HG03354 (cell line): ENCODE measurements around the gene GPC5.

ENCODE experiments used
- ATAC-seq: cut with Tn5 transposase; IDR thresholded peaks from one replicate; pipeline ENCODE4 v1.9.1; 2021; ENCODE audit warnings: mild to moderate bottlenecking; ENCODE audit not compliant: unreplicated experiment, poor library complexity, severe bottlenecking

GPC5 gene

DNA sequence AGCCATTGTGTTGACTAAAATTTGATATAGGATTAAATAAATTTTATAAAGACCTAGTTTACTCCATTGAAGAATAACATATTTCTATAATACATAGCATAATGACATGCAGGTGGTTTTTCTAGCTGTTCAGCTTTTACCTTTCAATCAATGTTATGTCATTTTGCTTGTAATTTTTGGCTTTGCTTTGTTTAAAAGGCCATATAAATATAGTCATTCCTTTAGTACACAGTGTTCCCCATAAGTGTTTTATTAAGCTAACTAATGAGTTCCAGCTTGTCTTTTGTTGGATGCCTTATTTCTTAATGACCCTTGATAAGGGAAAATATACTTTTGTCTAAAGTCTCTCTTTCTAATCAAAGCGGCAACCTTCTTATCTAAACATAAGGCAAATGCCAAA is 921.9 kb downstream of the GPC5 start:
- no peak for ATAC-seq

DNA sequence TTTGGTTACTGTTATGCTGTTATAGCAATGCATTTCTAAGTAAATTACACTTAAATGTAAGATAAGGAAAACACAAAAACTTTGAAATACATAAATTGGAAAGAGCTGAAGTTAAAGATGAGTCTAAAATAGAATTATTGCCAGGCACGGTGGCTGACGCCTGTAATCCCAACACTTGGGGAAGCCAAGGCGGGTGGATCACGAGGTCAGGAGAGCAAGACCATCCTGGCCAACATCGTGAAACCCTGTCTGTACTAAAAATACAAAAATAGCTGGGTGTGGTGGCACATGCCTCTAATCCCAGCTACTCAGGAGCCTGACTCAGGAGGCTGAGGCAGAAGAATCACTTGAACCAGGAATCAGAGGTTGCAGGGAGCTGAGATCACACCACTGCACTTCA is 922.8 kb downstream of the GPC5 start:
- ATAC-seq = no peak

DNA sequence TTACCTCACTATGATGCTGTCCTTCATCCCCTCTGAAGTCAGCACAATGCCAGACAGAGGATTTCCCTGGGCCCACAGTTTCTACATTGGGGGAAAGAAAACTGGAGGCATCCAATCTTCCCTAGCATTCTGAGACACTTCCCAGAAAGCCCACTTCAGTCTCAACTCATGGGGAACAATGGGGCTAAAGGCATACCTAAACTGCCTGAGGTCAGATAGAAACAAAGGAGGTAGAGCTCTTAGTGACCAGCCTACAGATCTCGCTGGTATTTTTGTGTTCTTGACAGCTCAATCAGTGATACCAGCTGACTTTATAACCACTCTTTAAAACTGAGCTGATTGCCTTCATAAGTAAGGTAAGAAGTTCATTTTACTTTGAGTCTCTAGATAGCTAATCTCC is 947.2 kb downstream of the GPC5 start:
- ATAC-seq = no peak

DNA sequence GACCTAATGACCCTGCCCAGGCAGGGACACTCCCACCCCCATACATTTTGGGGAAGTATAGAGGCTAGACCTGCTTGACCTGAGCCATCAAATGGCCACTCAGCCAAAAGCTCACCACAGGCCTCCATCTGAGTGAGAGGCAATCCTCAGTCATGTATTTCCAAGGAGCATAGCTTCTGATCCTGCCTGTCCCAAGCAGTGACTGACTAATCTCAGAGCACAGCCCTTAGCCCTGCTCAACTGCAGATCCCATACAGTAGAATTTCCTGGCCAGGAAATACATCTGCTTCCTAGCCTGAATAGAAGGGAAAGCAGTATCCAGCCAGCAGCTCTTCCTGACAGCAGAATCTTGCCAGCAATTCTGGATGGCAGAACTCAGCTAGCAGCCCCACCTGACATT is 947.6 kb downstream of the GPC5 start:
- ATAC-seq = no peak

DNA sequence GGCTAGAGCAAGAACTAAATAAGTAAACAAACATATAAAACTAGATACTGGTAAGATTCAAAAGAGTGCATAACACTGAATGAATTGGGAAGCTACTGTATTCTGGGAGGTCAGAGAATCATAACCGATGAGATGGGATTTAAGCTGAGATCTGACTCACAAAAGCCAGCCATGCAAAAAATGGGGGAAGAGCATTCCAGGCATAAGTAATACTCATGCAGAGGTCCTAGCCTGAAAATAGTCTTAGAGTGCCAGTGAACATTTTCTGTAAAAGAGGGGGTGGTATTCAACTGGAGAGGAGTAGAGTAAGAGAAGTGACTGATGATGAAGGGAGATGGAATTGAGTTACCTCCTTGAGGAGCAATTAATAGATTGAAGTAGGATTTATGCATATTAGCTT is 956.2 kb downstream of the GPC5 start:
- no peak for ATAC-seq

GRCh38 chr13:92355213-92355612 is 956.8 kb downstream of the GPC5 start:
- ATAC-seq = no peak

GRCh38 chr13:92362717-92363116 is 964.3 kb downstream of the GPC5 start:
- ATAC-seq = no peak

GRCh38 chr13:92365904-92366303 is 967.5 kb downstream of the GPC5 start:
- ATAC-seq = no peak

DNA sequence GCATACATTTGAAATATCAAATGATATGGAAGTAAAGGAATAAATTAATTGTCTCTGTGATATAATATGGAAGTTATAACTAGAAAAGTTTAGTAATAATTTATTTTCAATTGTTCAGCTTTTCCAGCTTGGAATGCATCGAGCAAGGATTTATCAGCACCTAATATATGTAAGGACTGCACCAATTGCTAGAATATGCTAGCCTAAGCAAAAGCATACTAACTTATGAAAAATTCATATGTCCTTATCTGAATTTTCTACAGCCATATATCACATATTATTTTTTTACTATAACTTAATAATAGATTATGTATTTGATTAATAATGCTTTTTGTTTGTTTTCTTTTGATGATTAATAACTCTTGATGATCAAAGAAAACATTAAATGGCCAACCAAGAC is 979.0 kb downstream of the GPC5 start:
- no peak for ATAC-seq

DNA sequence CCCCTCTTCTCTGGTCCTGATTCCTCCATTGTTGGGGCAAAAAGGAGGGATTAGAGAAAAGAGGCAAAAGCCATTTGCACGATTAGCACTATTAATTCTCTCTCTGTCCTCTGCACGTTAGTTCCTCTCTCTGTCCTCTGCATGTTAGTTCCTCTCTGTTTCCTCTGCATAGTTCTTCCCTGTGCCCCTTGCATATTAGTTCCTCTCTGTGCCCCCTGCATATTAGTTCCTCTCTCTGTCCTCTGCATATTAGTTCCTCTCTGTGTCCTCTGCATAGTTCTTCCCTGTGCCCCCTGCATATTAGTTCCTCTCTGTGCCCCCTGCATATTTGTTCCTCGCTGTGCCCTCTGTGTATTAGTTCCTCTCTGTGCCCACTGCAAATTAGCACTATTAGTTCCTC is 981.0 kb downstream of the GPC5 start:
- no peak for ATAC-seq

DNA sequence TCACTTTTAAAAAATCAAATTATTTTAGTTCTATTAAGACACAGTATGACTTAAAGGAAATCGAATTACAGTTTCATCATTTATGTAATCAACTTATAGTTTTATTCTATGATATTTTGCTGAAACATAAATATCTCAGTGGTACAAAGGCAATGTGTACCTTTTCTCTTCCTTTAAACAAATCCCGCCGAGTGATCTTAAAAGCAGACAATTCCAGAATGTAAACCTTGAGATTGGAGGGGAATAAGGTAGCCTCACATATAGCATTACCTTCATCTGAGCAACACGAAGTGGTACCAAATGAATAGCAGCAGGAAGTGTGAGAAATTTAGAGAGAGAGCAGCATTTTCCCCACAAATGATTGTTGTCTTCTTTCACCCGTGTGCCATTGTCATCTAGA is 986.0 kb downstream of the GPC5 start:
- no peak for ATAC-seq

DNA sequence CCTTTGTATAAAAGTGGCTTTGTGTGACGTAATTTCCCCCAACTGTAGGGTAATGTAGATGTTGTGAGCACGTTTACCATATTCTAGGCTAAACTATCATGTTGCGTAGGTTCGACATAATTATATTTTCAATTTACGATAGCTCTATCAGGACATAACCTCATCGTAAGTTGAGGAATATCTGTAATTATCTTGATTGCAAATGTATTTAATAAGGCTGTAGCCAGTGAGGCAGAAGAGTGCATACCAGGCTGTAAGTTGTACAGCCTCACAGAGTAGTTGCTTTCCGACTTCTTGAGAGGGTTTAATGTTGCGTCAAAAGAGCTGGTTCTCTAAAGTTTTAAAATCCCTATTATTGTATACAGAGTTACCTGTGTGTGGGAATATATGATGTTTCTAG is 988.8 kb downstream of the GPC5 start:
- no peak for ATAC-seq

DNA sequence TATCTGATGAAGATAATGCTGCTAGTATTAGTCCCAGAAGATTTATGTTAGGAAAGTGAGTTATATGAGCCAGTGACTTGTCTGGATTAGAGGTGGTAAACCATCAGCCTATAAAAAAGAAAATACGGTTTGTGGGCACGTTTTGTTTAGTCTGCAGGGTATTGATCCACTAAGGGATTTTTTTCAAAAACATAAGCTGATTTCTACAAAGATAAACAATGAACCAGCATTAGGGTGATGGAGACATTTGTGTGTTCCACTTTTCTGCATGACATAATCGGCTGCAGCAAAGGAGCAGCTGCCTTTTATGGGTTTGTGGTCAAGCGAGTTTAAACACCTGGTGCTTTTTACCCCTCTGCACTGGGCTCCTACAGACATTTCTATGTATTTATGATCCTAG is 991.8 kb downstream of the GPC5 start:
- no peak for ATAC-seq

GRCh38 chr13:92403606-92404005 is 1005.2 kb downstream of the GPC5 start:
- ATAC-seq = no peak

DNA sequence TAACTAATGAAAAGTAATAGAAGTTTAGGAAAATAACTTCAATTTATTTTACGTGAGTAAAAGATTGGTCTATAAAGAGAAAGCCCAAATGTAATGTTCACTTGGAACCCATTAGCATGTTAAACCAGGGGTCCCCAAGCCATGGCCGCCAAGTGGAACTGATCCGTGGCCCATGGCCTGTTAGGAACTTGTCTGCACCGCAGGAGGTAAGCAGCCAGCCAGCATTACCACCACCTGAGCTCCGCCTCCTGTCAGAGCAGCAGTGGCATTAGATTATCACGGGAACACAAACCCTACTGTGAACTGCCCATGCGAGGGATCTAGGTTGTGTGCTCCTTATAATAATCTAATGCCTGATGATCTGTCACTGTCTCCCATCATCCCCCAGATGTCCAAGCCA is 1009.4 kb downstream of the GPC5 start:
- no peak for ATAC-seq

DNA sequence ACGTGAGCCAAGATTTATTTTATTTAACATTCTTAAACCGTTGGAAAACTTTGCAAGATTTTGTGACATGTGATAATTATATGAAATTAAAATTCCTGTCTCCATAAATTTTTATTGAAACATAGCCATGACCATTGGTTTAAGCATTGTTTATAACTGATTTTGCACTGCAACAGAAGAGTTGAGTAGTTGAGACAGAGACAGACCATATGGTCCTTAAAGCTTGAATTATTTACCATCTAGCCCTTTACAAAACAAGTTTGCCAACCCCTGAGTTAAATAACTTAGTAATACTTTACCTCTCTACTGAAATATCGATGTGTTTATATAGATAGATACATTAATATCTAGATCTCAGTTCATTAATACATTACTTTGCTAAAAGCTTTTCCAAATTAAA is 1014.1 kb downstream of the GPC5 start:
- no peak for ATAC-seq

GRCh38 chr13:92412996-92413395 is 1014.6 kb downstream of the GPC5 start:
- no peak for ATAC-seq

GRCh38 chr13:92413452-92413851 is 1015.0 kb downstream of the GPC5 start:
- ATAC-seq = no peak

DNA sequence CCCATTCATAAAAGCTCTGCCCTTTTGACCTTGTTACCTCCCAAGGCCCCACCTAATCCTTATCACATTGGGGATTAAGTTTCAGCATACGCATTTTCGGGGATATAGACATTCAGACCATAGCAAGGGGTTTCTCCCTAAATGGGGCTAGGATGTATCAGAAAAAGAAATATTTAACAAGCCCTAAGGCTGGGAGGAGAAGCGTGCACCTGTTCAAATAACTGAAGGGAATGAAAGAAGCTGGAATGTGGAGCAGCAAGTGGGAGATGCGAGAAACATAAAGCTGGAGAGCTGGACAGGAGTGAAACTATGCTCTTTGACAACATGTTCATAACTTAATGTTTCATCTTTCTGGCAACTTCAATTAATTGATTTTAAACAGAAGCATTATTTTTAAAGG is 1016.4 kb downstream of the GPC5 start:
- no peak for ATAC-seq

GRCh38 chr13:92415781-92416180 is 1017.4 kb downstream of the GPC5 start:
- ATAC-seq = no peak

GRCh38 chr13:92418818-92419412 is 1020.5 kb downstream of the GPC5 start:
- ATAC-seq = no peak

GRCh38 chr13:92429231-92429630 is 1030.8 kb downstream of the GPC5 start:
- no peak for ATAC-seq
